8988T (cell line): ENCODE data around the gene PDZRN3.
"Not testable (repeated sequence)": the region's sequence is repeated elsewhere in the genome, so short reads cannot be mapped to it uniquely, and the experiment has no call there.

Experiments
- DNase-seq: peaks from one replicate; pipeline ENCODE4 v3.0.0; 2011

The PDZRN3 gene

DNA sequence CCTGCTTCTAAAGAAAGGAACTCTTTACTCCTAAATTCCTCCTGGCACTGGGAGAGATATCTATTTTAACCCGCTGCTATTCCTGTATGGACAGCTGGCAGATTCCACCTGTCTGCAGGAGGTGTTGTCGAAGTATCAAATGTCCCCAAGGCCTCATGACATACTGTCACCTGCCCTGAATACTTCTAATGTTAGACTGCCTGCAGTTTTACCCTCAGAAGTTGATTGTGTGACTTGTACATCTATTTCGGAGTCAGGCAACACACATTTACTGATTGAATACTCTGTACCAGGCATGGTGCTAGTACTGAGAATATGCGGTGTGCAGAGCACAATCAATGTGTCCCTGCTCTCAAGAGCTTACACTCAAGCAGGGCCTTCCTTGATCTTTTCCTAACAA is 38.6 kb downstream of the PDZRN3 start:
- DNase-seq: no peak

DNA sequence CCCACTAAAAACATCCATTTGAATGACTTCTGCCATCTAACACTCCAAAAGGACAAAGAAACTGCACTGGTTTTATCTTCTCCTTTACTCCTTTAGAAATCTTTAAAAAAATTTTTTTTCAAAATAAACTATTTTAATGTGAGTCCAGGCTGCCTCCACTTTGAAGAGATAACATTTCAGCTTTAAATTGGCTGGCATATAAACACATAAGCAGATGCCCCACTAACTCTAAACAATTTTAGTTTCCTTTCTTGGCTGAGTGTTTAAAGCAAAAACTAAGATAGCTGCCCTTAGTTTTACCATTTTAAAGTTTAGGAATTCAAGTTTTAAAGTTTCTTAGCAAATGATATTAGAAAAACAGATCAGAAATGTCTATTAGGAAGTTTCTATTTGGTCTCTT is 39.9 kb downstream of the PDZRN3 start:
- DNase-seq: no peak

DNA sequence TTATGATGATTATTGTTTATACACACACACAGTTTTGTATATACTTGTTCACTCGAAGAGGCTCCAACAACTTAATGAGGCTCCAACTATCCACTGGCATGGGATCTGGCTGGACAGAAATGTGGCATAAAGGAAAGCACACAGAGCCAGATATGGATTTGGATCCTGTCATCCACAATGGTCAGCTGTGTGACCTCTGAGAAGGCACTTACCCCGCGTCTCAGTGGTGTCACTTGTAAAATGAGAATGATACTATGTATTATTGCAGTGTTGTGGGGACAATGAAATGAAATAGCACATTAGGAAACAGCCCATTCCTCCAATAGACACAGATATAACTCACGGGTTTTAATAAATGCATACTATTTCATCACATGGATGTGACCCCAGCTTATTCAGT is 42.2 kb downstream of the PDZRN3 start:
- DNase-seq: no peak

DNA sequence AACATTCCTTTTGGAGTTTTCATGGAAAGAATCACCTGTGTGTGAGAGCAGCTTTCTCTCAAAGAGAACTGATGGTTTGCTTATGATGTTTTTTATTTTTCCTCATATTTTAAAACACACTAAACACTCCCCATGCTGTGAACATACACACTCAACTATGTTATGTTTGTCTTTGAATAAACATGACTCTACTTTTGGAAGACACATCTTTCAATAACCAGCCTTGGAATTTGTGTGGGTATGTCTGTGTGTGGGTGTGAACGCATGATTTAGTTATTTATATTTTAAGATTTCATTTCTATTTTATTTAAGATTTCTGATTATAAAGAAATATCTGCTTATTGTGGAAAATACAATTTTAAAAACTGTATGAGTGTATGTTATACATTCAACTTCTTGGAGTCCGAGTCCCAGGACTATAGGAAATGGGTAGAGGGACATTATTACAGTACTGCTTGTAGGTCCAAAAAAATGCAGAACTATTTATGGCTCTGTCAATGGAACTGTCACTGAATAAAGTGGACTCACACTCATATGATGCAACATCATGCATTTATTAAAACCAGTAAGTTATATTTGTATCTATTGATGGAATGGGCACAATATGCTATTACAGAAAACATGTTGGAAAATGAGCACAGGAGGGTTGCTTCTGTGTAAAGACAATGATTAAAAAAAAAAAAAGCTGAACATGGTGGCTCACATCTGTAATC is 43.5 kb downstream of the PDZRN3 start:
- no peak for DNase-seq

DNA sequence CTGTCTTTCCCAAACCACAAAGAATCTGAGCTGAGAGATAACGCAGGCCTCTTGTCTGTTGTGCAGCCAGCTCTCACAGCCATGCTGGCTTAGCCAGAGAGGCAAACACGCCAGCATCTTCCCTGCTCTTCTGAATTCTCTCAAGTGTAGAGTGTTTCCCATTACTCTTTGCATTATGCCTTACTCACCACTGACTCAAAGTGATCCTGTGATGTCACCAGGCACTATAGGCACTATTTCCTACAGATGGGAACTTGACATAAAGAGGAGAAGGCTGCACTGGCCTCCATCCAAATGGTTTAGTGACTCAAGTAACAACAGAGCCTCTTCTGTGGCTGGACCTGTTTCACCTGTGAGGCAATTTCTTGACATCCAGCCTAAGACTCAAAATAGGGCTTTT is 44.4 kb downstream of the PDZRN3 start:
- DNase-seq: no peak

DNA sequence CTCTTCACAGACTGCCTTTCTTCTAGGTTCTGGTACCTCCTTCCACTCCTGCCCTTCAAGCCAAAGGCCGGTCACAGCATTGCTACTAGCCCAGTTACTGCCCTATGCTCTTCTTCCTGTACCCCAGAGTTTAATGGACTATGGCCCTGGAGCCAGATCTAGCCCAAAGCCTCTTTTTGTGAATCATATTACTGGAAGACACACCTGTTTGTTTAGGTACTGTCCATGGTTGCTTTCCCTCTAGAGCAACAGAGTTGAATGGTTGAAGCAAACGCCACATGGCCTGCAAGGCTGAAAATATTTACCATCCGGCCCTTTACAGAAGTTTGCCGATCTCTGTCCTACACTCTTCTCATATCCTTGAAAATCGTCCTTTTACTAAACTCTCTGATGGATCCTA is 47.0 kb downstream of the PDZRN3 start:
- no peak for DNase-seq

DNA sequence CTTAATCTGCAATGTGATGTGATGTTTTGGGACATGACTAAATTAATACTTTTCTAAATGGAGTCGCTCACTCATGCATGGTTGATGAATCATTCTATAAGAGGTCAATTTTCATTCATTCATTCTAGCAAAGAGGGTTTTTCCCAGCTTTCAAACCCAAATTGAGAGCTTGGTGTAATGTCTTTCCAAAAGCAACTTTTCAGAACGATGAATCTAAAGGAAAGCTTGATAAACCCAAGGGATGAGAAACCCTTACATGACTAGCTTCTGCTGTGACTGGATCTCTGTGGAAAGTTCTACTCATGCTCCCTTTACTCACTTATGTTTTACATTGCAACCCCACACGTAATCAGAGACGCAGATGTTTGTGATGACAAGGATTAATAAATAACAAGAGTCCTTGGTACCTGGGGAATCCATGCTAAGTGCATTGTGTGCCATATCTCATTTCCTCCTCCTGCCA is 47.7 kb downstream of the PDZRN3 start:
- no peak for DNase-seq

DNA sequence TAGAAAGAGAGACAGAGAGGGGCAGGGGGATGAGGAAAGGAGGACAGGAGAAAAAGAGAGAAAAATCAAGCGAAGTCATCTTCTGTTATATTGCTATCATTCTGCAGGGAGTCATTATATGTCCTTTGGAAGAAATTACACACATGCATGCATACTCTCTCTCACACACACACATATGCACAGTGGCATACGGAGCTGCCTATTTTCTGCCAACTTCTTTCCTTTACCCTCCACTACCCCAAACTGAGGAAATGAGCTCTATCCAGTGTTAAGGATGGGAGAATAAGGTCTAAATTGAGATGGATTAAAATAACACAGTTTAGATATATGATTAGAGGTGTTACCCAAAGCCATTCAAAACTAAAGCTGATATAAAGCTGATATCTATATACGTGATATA is 48.8 kb downstream of the PDZRN3 start:
- DNase-seq: no peak

DNA sequence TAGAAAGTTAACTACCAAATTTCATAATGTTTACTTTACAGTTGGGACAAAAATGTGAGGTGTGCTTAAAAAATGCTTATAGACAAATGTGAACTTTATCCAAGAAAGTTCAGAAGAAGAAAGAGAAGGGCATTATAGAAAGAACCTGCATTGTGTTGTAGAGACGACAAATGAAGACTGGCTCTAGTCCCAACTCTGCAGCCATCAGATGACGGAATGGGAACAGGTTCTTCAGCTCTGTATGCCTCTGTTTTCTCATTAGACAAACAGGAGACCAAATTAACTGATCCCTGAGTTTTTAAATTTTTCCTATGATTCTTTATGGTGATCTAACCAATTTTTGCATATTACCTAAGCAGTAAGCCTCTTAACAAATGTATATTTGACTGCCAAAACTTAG is 49.2 kb downstream of the PDZRN3 start:
- no peak for DNase-seq

DNA sequence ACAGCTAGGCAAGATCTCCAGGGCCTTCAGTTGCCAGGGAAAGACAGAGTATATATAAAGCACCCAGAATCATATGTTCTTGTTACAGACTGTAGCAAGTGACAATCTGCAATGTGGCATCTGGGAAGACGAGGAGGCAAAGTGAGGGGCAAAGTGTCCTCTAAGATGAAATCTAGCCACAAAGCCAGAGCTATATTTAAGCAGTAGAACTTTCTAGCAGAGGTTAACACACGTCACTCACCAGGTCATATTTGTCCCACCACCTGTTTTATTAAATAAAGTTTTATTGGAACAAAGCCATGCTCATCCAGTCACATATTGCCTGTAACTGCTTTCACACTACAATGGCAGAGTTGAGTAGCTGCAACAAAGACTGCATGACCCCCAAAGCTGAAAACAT is 51.5 kb downstream of the PDZRN3 start:
- no peak for DNase-seq

DNA sequence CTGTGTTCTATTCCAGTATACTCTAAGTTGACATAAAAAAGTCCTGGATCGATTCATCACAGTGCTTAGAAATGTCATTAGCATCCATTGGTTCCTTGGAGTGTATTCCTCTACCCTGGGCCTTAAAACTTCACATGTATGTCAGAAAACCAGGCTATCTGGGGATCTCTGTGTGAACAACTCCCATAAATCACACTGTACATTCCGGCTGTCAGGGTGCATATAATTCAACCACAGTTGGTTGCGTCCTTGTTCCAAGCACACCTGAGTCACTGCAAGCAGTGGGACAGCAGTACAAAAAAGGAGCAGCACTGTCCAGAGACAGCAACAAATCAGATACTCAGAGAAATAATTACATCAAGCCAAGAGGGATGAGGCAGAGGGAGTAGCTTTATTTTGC is 52.4 kb downstream of the PDZRN3 start:
- DNase-seq: no peak

DNA sequence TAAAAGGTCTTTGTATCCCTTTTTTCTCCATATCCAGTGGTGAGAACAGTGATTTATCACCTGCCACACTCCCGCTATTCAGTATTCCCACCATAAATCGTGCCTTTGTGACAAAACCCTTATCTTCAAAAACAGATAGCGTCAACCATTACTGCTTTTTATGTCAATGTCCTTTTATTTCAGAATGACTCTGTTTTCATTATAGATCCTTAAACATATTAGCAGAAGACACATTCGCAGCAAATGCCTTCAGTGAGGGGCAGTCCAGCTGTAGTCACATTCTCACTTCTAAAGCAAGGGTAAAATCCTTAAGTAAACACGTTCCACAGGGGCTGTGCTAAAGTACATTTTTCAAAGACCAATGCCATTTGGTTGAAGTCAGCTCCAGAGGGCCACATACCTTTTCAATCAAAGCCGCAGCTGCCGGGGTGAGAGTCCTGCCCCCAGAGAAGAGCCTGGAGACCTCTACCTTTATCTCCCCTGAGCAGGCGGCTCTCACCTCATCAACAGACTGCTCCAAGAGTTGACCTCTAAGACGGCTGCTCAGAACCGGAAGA is 53.4 kb downstream of the PDZRN3 start:
- no peak for DNase-seq

DNA sequence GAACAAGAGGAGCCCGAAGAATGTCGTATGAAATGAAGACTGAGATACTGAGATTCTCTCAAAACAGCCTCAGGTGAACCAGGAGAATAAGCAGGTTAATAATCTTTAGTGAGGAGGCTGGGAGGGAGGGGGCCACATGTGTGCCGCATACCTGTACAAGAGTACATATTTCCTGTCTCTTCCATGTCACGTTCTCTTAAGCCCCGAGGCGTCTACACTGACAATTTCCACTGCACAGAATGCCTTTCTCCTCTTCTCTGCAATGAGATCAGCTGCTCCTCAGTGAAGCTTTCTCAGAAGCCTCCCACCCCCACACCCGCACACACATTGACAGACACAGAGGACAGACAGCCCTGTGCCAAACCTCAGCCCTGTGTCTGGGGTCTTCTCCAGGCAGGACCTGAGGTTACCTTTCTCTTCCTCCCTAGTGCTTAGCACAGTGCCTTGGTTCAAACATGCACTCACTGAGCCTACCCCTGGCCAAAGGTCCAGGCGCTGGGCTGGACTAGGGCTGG is 55.4 kb downstream of the PDZRN3 start:
- DNase-seq: no peak

DNA sequence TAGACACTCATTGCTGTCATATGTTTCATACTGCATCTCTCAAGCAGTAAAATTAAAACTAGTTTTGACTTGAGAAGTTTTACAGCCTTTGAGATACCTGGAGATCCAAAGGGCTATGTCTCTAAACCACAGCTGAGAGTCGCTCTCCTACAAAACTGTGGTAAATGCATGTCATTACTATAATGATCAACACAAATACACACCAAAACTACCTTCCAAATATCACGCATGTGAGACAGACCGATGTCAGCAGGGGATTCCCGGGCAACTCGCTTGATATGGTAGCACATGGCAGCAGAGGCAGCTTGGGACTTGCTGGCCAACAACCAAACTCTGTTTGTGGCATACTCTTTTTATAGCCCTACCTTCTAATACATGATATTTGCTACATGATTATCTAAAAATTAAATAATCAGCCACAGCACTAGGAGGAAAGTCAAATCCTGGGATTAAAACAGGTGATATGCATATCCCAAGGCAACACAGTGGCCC is 56.3 kb downstream of the PDZRN3 start:
- DNase-seq: no peak

DNA sequence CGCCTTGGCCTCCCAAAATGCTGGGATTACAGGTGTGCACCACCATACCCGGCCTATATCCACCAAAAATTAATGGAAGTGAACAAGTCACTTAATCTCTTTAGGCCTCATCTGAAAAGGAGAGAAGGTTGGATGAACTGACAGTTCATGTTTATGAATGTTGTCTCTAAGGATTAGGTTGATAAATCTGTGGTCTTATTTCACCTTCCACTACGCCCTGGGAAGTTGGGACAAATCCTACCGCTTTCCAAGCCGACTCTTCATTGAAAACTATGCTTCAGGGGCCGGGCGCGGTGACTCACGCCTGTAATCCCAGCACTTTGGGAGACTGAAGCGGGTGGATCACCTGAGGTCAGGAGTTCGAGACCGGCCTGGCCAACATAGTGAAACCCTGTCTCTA is 59.4 kb downstream of the PDZRN3 start:
- not testable (repeated sequence) for DNase-seq

DNA sequence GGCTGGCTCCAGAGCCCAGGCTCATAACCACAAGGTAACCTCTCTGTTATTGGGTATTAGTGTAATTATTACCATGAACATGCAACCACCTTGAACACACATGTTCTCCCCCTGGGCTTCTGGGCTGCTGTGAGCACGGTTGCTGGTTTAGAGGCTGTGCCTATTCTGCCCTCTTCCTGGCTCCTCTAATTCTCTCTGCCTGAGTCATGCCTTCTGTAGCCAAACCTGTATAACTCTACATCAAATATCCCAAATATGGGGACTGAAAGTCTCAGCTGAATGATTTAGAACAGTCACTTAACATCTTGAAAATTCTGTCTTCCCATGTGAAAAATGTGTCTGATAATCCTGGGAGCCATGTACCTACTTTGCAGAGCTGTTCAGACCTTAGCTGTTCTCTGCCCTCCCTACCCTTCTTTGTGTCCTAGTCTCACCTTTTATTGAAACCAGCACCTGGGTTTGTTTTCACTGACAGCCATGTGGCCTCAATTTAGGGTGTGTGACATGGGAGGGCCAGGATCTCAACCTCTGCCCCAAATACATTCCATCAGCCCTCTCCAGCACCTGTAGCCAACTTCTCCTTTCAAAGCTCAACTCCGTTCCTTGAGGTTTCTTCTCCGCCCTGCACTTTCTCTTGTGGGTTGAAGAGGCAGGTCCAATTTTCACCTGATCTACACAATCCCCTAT is 60.7 kb downstream of the PDZRN3 start:
- no peak for DNase-seq

DNA sequence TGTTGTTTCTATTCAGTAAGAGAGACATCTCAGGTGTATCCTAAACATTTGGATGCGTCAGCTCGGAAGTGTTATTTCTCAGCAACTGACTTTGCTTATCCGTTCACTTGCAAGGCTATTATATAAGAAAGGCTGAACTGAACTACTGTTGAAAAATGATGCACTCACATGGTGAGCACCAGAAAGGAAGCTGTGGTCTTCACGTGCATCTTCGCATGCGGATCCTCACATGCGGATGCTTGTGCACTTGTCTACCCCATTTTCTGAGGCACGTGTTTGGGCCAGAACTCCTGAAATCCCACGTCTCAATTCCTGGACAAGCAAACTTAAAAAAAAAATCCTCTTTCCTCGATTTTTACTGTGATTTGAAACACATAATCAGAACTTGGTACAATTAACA is 63.2 kb downstream of the PDZRN3 start:
- no peak for DNase-seq

DNA sequence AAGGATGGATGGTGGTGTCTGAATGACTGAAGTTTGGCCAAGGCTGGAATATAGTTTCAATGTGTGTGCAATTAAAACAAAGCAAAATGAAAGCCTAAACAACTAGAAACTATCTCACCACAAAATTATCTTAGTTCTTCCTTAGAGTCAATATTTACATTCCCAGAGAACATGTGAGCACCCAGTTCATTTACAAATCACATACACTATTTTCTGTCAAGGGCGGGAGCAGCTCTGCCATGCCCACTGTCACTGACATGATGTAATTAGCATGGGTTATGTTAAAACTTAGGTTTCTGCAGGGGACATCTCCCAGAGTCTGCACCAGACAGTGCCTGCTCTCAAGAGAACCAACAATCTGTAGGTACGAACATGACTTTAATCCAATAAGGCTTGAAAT is 65.0 kb downstream of the PDZRN3 start:
- DNase-seq: no peak

DNA sequence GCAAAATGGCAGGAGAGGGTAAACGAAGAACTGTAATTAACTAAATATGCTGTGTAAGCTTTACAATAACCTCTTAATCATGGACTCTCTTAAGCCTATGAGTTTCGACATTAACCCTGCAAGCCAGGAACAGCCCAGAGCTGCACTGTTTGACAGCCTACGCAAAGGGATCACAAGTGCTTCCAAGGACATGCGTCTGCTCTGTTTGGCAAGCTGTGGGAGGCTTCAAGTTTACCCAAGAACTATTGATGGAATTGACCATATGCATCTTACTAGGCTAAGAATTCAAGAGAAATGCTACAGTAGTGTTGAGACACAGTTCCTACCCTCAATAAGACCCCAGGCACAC is 66.0 kb downstream of the PDZRN3 start:
- no peak for DNase-seq

DNA sequence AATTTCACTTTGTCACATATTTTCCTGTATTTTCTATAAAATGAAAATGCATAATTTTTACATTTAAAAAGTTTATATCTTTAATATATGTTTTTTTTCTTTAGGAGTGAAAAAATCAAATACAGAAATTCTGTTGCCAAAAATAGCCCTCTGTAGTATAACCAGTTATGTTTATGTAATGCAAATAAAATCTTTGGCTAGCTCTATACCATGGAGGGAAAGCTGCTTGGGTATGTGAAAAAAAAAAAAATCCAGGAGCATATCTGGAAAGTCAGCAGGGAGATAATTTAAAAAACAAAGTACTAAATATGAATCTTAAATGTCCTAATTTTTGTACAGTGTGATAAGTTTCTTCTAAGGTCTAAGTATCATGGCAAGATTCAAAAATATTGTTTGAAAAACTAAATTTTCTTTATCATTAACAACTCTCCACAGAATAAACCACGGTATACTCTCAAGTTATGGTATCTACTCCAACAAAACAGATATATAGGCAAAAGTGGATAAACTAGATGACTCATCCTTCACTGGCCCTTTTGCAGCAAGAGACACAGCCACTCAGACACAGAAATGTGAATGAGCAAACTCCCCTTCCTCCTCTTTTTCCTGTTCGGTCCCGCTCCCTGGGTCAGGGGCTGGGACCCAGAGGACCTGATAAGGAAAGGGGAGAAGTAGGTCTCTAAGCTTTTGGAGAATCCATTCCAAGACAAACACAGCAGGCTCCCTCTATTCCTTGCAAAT is 66.6 kb downstream of the PDZRN3 start:
- DNase-seq: no peak

DNA sequence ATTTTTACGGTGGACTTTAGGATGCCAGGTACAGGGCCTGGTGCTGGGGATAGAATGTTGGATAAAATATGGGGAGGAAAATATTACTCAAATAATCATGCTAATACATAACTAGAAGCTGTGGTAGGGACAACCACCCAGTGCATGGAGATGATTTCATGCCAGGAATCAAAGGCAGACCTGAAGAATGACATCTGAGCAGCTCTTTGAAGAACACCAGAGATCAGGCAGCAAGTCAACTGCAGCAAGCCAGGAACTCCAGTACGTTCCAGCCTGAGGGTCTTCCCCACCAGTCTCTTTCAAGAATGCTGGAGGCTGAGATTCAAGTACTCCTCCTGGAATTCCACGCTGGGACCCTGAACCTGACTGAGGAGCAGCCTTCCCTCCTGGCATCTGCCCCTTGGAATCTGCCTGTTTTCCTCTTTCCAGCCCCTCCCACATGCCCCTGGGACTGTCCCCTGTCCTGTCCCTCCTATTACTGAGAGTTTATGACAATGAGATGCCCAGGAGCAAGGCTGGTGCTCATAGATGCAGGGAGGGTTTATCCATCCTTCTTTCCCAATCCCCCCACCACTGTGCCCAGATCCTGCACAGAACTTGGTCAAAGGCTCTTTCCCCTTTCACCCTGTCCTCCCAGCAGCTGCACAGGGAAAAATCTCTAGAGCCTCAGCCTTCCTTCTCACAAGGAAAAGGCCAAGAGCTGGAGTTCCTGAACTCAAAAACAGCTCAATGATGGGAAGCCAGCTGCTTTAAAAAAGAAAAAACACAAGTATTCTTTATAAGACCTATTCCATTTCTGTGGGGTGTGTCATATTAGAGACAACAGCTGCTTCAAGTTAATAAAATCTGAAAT is 68.0 kb downstream of the PDZRN3 start:
- DNase-seq: no peak

DNA sequence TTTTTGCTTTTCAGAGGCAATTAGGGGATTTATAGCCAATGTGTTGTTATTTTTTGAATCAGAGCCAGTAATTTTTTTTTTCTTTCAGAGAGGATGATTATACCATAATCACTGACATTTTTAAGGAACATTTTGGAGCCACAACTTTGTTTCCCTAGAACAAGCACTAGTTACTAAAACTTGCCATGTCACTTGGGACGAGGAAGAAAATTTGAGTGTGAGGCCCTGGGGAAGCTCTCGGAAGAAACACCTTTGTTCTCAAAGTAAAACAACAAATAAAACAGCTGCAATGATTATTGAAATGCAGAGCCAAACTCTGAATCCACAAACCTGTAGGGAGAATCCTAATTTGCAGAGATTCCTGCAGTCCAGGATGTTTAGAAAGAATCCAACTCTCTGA is 69.7 kb downstream of the PDZRN3 start:
- DNase-seq: no peak

DNA sequence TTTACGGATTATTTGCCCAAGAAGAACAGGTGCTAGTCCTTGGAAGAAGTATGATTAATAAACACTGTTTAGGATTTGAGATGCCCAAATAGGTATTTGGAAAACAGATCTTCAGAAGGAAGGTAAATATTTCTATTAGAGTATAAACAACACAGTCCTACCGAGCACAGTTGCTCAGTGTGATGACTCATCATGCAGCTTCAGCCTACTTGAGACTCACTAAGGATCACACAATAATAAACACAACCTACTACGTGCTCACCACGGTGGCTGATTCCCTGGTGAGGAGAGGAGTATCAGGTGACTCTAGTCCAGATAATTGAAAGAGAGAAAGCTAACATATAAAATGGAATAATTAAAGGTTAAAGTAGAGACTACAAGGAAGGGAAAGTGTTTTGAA is 72.0 kb downstream of the PDZRN3 start:
- no peak for DNase-seq
